GM12864 (cell line): ENCODE results near the gene MARCHF3.

Experiments
- DNase-seq: peaks from one replicate; pipeline ENCODE4 v3.0.0-alpha.2; 2011; ENCODE audit warnings: low read depth
- H3K4me3 ChIP-seq: 2 replicates; pipeline ENCODE4 v1.5.1; 2011; ENCODE audit warnings: mild to moderate bottlenecking, low read depth, low read length, control low read depth
- TF ChIP-seq, protein P1 (sequence below): IDR thresholded peaks from 2 replicates; pipeline ENCODE4 v1.5.1; 2011; ENCODE audit warnings: low read depth, mild to moderate bottlenecking, moderate library complexity, low read length, control low read depth, inconsistent platforms; ENCODE audit errors: missing control alignments

MARCHF3 gene

DNA sequence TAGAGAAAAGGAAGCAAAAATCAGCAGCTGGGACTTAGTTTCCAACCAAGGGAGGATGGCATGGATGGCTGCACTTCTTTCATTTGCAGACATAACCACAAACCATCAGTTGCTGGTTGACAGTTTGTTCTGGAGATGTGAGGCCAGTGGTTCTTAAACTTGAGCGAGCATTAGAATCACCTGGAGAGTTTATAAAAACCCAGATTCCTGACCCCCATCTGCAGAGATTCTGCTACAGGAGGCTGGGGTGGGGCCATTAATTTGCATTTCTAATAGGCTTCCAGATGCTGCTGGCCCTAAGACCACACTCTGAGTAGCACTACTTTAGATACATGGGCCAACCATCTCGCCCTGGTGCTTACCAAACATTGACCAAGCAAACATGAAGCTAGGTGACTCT lies 60.8 kb downstream of the MARCHF3 start:
- TF ChIP-seq, protein P1, sequence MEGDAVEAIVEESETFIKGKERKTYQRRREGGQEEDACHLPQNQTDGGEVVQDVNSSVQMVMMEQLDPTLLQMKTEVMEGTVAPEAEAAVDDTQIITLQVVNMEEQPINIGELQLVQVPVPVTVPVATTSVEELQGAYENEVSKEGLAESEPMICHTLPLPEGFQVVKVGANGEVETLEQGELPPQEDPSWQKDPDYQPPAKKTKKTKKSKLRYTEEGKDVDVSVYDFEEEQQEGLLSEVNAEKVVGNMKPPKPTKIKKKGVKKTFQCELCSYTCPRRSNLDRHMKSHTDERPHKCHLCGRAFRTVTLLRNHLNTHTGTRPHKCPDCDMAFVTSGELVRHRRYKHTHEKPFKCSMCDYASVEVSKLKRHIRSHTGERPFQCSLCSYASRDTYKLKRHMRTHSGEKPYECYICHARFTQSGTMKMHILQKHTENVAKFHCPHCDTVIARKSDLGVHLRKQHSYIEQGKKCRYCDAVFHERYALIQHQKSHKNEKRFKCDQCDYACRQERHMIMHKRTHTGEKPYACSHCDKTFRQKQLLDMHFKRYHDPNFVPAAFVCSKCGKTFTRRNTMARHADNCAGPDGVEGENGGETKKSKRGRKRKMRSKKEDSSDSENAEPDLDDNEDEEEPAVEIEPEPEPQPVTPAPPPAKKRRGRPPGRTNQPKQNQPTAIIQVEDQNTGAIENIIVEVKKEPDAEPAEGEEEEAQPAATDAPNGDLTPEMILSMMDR: no peak
- no peak overlapping the region for H3K4me3 ChIP-seq
- no peak for DNase-seq

DNA sequence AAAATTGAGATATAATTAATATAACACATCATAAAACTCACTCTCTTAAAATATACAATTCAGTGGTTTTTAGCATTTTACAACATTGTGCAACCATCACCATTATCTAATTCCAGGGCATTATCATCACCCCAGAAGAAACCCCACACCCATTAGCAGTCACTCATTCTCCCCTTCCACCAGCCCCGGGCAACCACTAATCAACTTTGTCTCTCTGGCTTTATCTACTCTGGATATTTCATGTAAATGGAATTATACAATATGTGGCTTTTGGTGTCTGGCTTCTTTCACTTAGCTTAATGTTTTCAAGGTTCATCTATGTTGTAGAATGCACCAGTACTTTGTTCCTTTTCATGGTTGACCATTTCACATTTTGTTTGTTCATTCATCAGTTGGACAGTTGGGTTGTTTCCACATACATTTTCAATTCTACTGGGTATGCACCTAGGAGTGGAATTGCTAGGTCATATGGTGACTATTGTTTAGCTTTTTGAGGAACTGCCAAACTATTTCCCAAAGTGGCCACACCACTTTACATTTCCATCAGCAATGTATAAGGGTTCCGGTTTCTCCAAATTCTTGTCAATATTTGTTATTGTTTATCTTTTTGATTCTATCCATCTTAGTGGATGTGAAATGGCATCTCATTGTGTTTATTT lies 62.4 kb downstream of the MARCHF3 start:
- DNase-seq: no peak
- H3K4me3 ChIP-seq: no peak overlapping the region
- TF ChIP-seq, protein P1: no peak

DNA sequence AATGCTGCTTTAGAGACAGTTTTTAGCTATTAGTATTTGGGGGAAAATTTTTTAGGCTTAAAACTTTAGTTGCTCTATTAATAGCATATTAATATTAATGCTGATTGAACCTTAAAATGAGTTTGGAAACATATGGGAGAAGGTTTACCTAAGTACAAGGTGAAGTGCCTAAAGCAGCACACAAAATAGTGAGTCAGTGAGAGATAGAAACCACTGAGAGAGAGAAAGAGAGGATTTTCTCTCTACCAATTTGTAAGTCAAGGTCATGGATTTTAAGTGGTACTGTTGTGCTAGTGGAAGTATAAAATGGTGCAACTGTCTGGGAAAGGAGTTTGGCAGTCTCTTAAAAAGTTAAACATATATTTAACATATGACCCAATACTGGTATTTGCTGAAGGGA lies 64.9 kb downstream of the MARCHF3 start:
- DNase-seq: no peak
- no peak overlapping the region for H3K4me3 ChIP-seq
- TF ChIP-seq, protein P1: no peak

DNA sequence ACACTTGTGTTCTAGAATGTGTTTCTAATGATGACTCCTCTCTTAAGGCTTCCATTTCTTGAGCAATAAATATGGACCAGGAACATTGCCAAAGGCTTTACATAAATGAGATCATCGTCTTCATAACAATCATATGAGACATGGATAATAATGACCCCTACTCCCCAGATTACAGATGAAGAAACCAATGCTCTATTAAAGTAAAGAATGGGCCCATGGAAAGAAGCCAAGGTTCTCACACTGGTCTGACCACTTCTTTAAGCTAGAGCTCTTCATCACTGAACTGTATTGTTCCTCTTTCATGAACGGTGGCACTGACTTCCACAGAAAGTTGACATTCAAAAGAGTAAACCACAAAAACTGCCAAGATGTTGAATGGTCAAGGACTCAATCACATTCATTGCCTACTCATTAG lies 65.3 kb downstream of the MARCHF3 start:
- no peak for DNase-seq
- TF ChIP-seq, protein P1: no peak

DNA sequence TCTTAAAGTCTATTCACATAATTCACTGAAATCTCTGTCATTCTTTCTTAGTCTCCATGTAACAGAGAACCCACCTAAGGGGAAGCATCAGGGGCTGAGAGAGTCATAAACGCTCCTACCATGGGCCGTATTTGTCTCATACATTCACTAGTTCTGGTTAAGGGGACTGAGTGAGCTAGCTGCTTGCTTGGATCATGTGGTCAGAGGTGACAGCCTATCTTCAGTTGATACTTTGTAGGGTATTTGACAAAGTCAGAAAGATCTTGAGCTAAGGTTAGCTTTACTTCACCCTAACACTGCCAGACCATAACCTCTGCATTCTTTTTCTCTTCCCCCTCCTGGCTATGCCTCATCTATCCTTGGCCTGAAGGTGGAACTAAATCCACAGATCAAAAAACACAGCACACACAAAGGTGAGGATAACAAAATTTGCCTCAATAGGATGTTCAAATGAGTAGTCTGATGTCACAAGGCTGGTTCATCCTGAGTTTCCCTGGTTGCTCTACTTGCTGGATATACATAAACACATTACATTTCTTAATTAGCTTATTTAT lies 66.5 kb downstream of the MARCHF3 start:
- TF ChIP-seq, protein P1: no peak
- no peak overlapping the region for H3K4me3 ChIP-seq
- no peak for DNase-seq

More for the DNA sequence above, 65.3 kb downstream of the MARCHF3 start:
- no peak overlapping the region for H3K4me3 ChIP-seq

DNA sequence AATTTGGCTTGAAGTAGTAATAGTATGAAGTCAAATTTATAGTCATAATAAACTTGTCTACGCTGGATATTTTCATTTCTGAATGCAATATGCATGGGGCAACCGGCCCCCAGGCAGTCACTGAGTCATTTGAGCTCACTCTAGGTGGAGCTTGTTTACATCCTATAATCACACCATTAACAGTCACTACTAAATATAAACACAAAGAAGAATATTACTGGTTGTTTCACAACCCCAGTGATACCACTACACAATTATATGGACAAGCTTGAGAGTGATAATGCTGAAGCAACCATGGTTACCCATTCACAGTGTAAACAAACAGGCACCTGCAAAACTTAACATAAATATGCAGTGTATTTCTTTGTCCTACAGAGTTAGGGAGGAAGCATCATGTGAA lies 68.7 kb downstream of the MARCHF3 start:
- TF ChIP-seq, protein P1: no peak
- DNase-seq: no peak
- no peak overlapping the region for H3K4me3 ChIP-seq

DNA sequence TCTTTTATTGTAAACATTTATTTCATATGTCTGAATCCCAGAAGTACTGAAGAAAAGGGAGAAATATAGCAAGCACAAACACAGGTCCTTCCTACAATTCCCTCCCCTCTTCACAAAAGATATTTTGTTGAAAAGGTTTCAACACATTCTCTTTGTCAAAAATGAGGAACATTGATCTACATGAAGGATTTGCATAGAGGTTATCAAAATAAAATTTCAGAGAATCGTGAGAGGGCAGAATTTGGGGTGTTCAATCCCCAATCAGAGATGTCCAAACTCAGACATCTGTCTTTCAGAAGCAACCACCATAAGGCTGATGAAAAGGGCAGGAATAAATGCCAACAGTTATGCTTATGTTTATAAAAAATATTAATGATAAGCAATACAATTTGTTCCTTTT lies 69.2 kb downstream of the MARCHF3 start:
- no peak overlapping the region for H3K4me3 ChIP-seq
- TF ChIP-seq, protein P1: no peak
- DNase-seq: no peak
